Stimulated activated CD4-positive, alpha-beta T cell treated with anti-CD3 and anti-CD28 coated beads, Interleukin-12 subunit alpha, Interleukin-12 subunit beta, amount 100 ng/mL, for 48 hours (primary cell): Measurements from ENCODE around the gene ASPN.
A peak's percentile ranks its signal among the peaks of the same experiment; 100 is the strongest.
"Not testable (repeated sequence)": the region's sequence is repeated elsewhere in the genome, so short reads cannot be mapped to it uniquely, and the experiment has no call there.

Experiments used
- DNase-seq, 3 donors: peaks; one replicate each; pipeline ENCODE4 v3.0.0-alpha.2; 2020; ENCODE audit warnings: low read depth in 2 of 3, low spot score in 1 of 3

The ASPN gene

GRCh38 chr9:92423612-92424011 lies 58.7 kb downstream of the ASPN start:
- DNase-seq: no peak

GRCh38 chr9:92422611-92423338 lies 59.5 kb downstream of the ASPN start:
- DNase-seq: no peak

GRCh38 chr9:92414566-92414965 lies 67.7 kb downstream of the ASPN start:
- DNase-seq: no peak

- DNase-seq: not testable (repeated sequence)
These were observed 71.1 kb downstream of the ASPN start for GRCh38 chr9:92411157-92411556.

GRCh38 chr9:92408747-92409478 lies 73.4 kb downstream of the ASPN start:
- no peak for DNase-seq

GRCh38 chr9:92407818-92408217 lies 74.5 kb downstream of the ASPN start:
- no peak for DNase-seq

GRCh38 chr9:92406477-92406876 lies 75.8 kb downstream of the ASPN start:
- peak in 1 of 3 donors; percentile 1 for DNase-seq
